GM18508 (cell line): Measurements from ENCODE around the gene THY1.

Source experiments
- ATAC-seq: cut with Tn5 transposase; IDR thresholded peaks from one replicate; pipeline ENCODE4 v1.9.1; 2021; ENCODE audit warnings: moderate number of reproducible peaks; ENCODE audit not compliant: insufficient read depth, unreplicated experiment

Gene THY1

DNA sequence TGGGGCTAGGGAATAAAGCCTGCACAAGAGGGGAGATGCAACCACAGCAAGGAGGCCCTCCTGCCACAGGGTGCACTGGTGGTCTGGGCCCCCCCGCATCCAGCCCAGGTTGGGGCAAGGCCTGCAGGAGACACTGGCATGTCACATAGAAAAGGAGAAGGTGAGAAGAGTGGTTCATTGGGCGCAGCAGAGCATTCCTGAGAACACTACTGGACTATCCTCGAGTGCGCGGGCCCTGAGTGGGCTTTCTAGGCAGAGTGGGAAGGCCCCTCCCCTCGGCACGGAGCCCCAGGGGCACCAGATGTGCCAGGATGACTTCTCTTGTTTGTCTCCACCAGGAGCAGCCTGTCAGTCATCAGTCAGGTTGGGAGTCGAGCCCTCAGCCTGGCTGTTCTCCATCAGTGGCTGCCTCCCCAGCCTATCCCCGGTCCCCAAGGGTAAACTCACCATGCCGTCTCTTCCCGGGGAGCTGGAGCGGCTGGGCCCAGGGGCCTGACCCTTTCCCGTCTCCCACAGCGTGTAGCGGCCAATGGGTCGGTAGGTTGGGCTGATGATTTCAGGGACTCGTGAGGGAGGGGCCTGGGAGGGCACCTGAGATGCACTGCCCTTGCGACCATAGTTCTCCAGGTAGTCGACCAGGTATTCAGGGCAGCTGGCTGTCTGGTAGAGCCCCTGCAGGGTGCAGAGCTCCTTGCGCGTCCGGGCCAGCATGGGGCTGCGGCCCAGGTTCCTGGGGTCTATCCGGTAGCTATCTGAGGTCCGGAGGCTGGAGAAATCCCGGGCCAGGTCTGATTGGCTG is 50.5 kb downstream of the THY1 start:
- no peak for ATAC-seq

DNA sequence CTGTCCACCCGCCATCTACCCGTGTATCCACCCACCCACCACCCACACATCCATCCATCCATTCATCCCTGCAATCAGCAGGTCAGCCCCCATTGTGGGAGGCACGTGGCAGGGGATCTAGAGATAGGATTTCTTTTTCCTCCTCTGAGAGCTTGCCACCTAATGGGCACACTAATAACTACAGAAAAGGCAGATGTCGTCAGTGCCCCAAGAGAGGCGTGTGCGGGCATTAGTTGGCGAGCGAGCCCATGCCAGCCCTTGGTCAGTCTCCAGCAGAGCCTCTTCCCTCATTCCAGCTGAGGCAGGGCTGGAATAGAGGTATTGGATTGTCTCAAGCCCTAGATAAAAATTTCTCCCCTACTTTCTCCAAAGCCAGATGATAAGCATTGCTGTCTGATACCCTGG is 51.2 kb downstream of the THY1 start:
- no peak for ATAC-seq

DNA sequence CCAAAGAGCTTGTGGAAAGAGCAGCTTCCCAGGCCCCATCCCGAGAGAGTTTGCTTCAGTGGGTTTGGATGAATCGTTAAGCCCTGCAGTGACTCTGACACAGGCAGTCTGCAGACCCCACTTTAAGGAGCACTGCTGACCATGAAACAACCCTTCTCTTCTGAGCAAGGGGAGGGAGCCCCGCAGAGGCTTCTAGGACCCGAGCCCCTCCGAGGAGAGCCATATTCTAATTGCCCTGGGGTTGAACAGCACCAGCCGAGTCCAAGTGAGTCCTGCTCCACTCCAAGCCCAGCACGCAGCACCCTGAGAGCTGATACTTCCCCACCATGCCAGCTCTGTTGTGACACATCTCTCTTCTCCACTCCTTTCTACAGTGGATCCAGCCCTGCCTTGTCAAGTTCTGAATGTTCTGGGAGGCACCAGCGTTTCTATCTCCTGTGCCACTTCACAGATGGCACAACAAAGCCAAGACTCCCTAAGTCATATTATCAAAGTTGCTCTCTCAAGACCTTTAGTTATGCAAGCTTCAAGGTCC is 51.8 kb downstream of the THY1 start:
- ATAC-seq: no peak

DNA sequence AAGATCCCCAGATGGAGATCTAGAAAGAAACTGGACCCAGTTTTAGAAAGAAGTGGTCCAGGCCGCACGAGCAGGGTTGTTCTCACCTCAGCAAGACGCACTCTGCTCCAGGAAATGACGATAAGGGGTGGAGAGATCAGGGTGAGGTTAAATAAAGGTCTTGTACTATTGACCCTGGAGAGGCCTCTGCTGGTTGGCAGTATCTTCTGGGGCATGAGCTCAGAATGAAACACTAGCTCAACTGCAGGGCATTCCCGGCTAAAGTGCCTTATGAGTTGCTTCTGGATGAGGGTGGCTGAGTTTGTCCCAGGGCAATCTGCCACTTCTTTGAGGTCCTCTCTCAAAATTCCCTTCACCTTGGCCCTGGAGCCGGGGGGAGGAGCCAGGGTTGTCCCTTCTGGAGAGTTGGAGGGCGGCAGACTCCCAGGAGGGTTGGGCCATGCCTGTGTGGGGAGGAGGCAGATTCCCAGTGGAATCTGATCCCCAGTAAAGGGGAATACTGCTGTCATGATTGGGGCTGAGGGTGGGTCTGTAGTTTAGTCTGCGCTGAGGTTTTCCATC is 52.4 kb downstream of the THY1 start:
- ATAC-seq: no peak

DNA sequence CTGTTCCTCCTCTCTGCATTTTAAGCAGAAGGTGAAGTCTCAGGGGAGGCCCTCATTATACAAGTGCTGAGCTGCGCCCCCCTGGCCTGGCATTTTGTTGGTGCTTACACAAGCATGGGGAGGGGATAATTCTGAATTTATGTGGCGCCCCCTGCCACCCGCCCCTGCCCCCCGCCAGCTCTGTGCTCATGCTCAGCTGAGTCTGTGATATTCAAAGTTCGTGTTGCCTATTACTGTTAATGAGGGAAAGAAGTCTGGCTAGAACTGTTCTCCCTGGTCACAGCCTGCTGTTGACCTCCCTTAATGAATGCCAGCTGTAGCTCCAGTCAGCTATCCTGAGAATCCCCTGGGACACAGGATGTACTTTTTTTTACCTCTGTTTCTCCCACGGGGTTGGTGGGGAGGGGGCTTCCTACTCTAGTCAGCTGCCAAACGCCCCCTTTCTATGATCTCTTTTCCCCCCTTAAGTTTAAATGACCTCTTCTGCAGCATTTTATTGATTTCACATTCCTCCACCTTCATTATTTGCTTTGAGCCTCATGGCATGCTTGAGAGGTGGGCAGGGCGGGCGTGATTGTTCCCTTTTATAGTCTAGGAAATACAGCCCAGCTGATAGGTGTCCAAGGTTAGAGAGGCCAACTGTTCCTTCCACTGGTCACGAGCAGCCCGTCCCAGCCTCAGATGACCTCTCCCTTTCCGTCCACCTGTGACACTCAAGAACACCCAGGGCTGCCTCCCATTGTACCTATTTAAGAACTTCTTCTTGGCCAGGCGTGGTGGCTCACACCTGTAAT is 53.6 kb downstream of the THY1 start:
- no peak for ATAC-seq

DNA sequence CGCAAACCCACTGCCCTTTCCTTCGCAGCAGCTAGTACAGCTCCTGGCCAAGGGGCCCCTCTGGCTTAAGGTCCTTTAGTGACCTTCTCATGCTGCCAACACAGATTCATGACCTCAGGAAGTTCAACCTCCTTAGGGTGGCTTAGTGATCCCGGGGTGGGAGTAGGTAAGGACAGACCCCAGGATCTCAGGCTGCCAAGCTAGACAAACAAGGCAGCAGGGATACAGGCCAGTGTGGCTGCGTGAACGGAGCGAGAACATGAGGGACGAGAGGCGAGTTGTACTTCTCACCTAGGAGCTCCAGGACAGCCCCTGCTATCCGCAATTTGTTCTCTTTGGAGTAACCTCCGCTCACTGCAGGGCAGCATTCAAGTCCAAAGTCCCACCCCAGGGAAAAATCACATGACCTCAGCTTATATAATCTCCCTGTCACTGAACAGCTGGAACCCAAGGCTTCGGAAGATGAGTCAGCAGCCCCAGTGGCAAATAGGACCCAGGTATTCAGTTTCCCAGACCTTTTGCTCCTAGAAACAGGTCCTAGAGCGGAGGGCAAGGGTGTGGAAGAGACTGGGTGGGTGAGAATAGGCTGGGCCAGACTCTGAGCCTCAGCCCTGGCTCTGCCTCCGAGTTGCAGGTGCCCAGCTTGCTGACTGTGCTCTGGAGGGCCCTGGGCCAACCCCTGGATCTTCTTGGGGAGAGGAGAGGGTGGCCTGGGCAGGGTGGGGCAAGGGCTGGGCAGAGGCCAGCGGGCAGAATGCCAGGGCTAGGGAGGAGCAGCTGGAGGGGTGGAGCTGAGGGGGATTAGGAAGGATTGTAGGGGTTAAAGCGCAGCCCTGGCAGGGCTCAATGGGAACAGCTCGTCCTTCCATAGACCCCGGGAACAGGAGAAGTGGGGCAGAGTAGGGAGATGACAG is 54.6 kb downstream of the THY1 start:
- no peak for ATAC-seq

DNA sequence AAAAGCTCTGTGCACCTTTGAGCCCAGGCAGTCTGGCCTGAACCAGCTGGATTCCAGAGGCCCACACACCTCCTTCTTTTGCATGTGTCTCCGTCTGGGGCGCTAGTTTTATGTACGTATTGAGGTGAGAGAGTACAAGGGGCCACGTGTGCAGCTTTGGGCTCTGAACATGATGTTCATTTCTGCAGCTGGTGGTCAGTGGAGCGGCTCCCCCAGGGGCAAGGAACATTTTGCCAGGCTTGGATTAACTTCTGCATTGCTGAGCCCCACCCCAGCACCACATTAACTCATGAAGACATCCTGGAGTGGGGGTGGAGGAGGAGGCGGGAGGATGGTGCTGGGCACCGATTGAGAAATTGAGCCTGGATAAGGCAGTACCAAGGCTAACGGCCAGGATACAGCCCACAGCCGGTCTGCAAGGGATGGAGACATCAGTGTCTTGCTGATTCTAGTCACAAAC is 55.3 kb downstream of the THY1 start:
- ATAC-seq: no peak
